Measurements from ENCODE around the gene HCAR2. TPM values are rescaled to one million over a fixed set of nuclear protein-coding genes. Genes with fewer than 3 reads are reported as not detected.
A peak's percentile ranks its signal among the peaks of the same experiment; 100 is the strongest.

The HCAR2 gene
- total and polyA plus RNA-seq, 2 of the 13 experiments (the other 11 are each of a cell fraction or from before 2014, with no cell fraction given) = 0.09 to 5.6 TPM

- no peak for TF ChIP-seq ZHX1 (CRISPR knock-in tag; IDR thresholded peaks at IDR 0.05; ENCODE audit: low read depth)
- TF ChIP-seq ZNF615 (CRISPR knock-in tag; IDR thresholded peaks at IDR 0.05; ENCODE audit: borderline replicate concordance) = no peak
- 0 out of 2 replicates have a peak, but pooled peaks have one; percentile 80 for TF ChIP-seq FOXO4 (CRISPR knock-in tag; conservative IDR thresholded peaks at IDR 0.05)
- TF ChIP-seq EP300 (IDR thresholded peaks at IDR 0.05; ENCODE audit: low read depth in 2 of 2, low read length in 2 of 2) = no peak
- TF ChIP-seq EP300 (CRISPR knock-in tag; IDR thresholded peaks at IDR 0.05; ENCODE audit: borderline replicate concordance) = no peak
- no peak for TF ChIP-seq ZMYM4 (CRISPR knock-in tag; IDR thresholded peaks at IDR 0.05)
- peak; percentile 74; the same call in 1 of the 2 replicates for TF ChIP-seq ZBTB39 (CRISPR knock-in tag; IDR thresholded peaks at IDR 0.05)
- TF ChIP-seq DNMT3B (CRISPR knock-in tag; conservative IDR thresholded peaks at IDR 0.05) = no peak
- TF ChIP-seq STAG1 (CRISPR knock-in tag; IDR thresholded peaks at IDR 0.05) = no peak
- peak; percentile 30; the same call in 1 of the 2 replicates for TF ChIP-seq ARID4A (CRISPR knock-in tag; IDR thresholded peaks at IDR 0.05; ENCODE audit: borderline replicate concordance)
- no peak for TF ChIP-seq ATF2 (CRISPR knock-in tag; IDR thresholded peaks at IDR 0.05)
- TF ChIP-seq ZKSCAN1 (IDR thresholded peaks at IDR 0.05; ENCODE audit: low read length) = no peak
- TF ChIP-seq HOXA5 (CRISPR knock-in tag; IDR thresholded peaks at IDR 0.05) = no peak
- no peak for TF ChIP-seq ZNF503 (CRISPR knock-in tag; IDR thresholded peaks at IDR 0.05)
Observed at GRCh38 chr12:122729583-122730214, 26.5 kb upstream of the HCAR2 start (continued).
